GM12878 (cell line): ENCODE data around the gene PSMD8. TPM values are rescaled to one million over a fixed set of nuclear protein-coding genes. Genes with fewer than 3 reads are reported as not detected.

ENCODE experiments used
- ATAC-seq: fragments of 200-7000 bp; cut with Tn5 transposase; 3 replicates; pipeline ENCODE4 v1.9.1; 2020; ENCODE audit warnings: mild to moderate bottlenecking, moderate library complexity
- BruUV-seq: library from RNA; stranded (reverse); fragments of 400-500 nt; replicated peaks from 2 replicates; lab custom pipeline; 2021; lab: Mats Ljungman, UMichigan
- CTCF ChIA-PET: fragments of 300-600 bp; sonication (Branson Sonifier 250); formaldehyde crosslinking; extraction: SDS; loops from one replicate; lab custom pipeline; 2021; ENCODE audit warnings: inconsistent platforms; lab: Yijun Ruan, JAX
- POLR2A ChIA-PET: fragments of 350-600 bp; formaldehyde crosslinking; extraction: SDS; loops from one replicate; lab custom pipeline; 2021; ENCODE audit warnings: inconsistent platforms; lab: Charles Lee
- RAD21 ChIA-PET: fragments of 300-600 bp; sonication (Branson Sonifier 250); formaldehyde crosslinking; loops from one replicate; lab custom pipeline; 2023; ENCODE audit warnings: antibody characterized with exemption; ENCODE audit not compliant: unreplicated experiment; lab: Charles Lee
- SMC1A ChIA-PET: fragments of 300-600 bp; sonication (Branson Sonifier 250); formaldehyde crosslinking; loops from one replicate; lab custom pipeline; 2023; ENCODE audit not compliant: unreplicated experiment, uncharacterized antibody; lab: Charles Lee
- DNase-seq: peaks from one replicate; pipeline ENCODE4 v3.0.0-alpha.2; 2011; ENCODE audit warnings: low read depth, low spot score
- FAIRE-seq: peaks from 3 replicates; lab custom pipeline; 2011; peaks lifted over from hg19 to GRCh38; lab: Jason Lieb, UNC
- H2AFZ ChIP-seq: 2 replicates; pipeline ENCODE4 v1.6.0; 2011; ENCODE audit warnings: low read depth, low read length, control low read depth; ENCODE audit not compliant: control insufficient read depth
- H3K27ac ChIP-seq: 2 replicates; pipeline ENCODE4 v1.5.1; 2011; ENCODE audit warnings: control low read depth; ENCODE audit not compliant: control insufficient read depth, insufficient read depth
- H3K27me3 ChIP-seq, 2 experiments: replicated peaks in 1 of 2; 2 replicates each; pipeline versions ENCODE4 v1.6.0 to v1.6.1; 2011; ENCODE audit warnings: low read length in 1 of 2; ENCODE audit not compliant: control insufficient read depth in 2 of 2, insufficient read depth in 2 of 2
- H3K36me3 ChIP-seq, 2 experiments: 2 replicates each; pipeline ENCODE4 v1.5.1; 2011; ENCODE audit warnings: low read length in 1 of 2; ENCODE audit not compliant: control insufficient read depth in 2 of 2, insufficient read depth in 2 of 2
- H3K4me1 ChIP-seq: 2 replicates; pipeline ENCODE4 v1.6.1; 2011; ENCODE audit warnings: mild to moderate bottlenecking, low read length, moderate library complexity, mixed read lengths; ENCODE audit not compliant: control insufficient read depth, insufficient read depth
- H3K4me2 ChIP-seq: 2 replicates; pipeline ENCODE4 v1.6.0; 2011; ENCODE audit warnings: control low read depth; ENCODE audit not compliant: control insufficient read depth, insufficient read depth
- H3K4me3 ChIP-seq: fragments of 200-600 bp; sonication (generic); 2 replicates; pipeline ENCODE4 v1.5.1; 2016
- H3K79me2 ChIP-seq: 2 replicates; pipeline ENCODE4 v1.6.0; 2011; ENCODE audit warnings: low read length; ENCODE audit not compliant: control insufficient read depth, insufficient read depth
- H3K9ac ChIP-seq: 2 replicates; pipeline ENCODE4 v1.8.0; 2011; ENCODE audit warnings: low read length, control low read depth, mixed read lengths; ENCODE audit not compliant: control insufficient read depth, insufficient read depth
- H3K9me3 ChIP-seq: replicated peaks from 3 replicates; pipeline ENCODE4 v1.5.1; 2011; ENCODE audit warnings: mild to moderate bottlenecking, low read length; ENCODE audit not compliant: control insufficient read depth, insufficient read depth
- H4K20me1 ChIP-seq: 2 replicates; pipeline ENCODE4 v1.6.0; 2011; ENCODE audit not compliant: control insufficient read depth, insufficient read depth
- CBFB ChIP-seq: IDR thresholded peaks from 2 replicates; pipeline ENCODE4 v1.6.1; 2016; ENCODE audit warnings: antibody characterized with exemption, low read depth
- CHD2 ChIP-seq: IDR thresholded peaks from 2 replicates; pipeline ENCODE4 v1.6.1; 2011; ENCODE audit warnings: low read depth, low read length, improper control_type of control experiment, borderline replicate concordance
- CREB1 ChIP-seq: IDR thresholded peaks from 2 replicates; pipeline ENCODE4 v1.6.1; 2012; ENCODE audit warnings: low read depth, mild to moderate bottlenecking, inconsistent platforms
- FOXK2 ChIP-seq: fragments of 450-650 bp; IDR thresholded peaks from 2 replicates; pipeline ENCODE4 v1.6.1; 2017; ENCODE audit warnings: mild to moderate bottlenecking, moderate library complexity
- HDAC6 ChIP-seq: fragments of 200-600 bp; sonication (generic); IDR thresholded peaks from one replicate; pipeline ENCODE4 v1.8.0; 2017; ENCODE audit warnings: antibody characterized with exemption; ENCODE audit not compliant: unreplicated experiment
- HDGF ChIP-seq: fragments of 450-650 bp; IDR thresholded peaks from 2 replicates; pipeline ENCODE4 v1.6.1; 2016; ENCODE audit warnings: antibody characterized with exemption
- IKZF1 ChIP-seq: fragments of 450-650 bp; conservative IDR thresholded peaks from 2 replicates; pipeline ENCODE4 v1.6.1; 2017; ENCODE audit warnings: antibody characterized with exemption, mild to moderate bottlenecking
- IKZF2 ChIP-seq, 2 experiments: fragments of 450-650 bp; IDR thresholded peaks; 2 replicates each; pipeline ENCODE4 v1.6.1; 2017; ENCODE audit warnings: mild to moderate bottlenecking in 2 of 2, moderate library complexity in 2 of 2
- JUNB ChIP-seq: IDR thresholded peaks from 2 replicates; pipeline ENCODE4 v1.6.1; 2016; ENCODE audit warnings: antibody characterized with exemption, mild to moderate bottlenecking
- NFYB ChIP-seq: IDR thresholded peaks from 2 replicates; pipeline ENCODE4 v1.6.1; 2011; ENCODE audit warnings: low read depth, mild to moderate bottlenecking, low read length, improper control_type of control experiment, moderate library complexity; ENCODE audit not compliant: insufficient read depth
- NRF1 ChIP-seq: conservative IDR thresholded peaks from 2 replicates; pipeline ENCODE4 v1.6.1; 2011; ENCODE audit warnings: mild to moderate bottlenecking, low read depth, low read length, improper control_type of control experiment
- POLR2A ChIP-seq: IDR thresholded peaks from 2 replicates; pipeline ENCODE4 v1.6.1; 2011; ENCODE audit warnings: low read depth, mild to moderate bottlenecking, low read length
- POLR2AphosphoS2 ChIP-seq: IDR thresholded peaks from 2 replicates; pipeline ENCODE4 v1.6.1; 2011; ENCODE audit warnings: low read depth, mild to moderate bottlenecking, low read length, improper control_type of control experiment, moderate library complexity
- POLR2AphosphoS5 ChIP-seq: IDR thresholded peaks from 2 replicates; pipeline ENCODE4 v1.6.1; 2011; ENCODE audit warnings: mild to moderate bottlenecking, low read length, inconsistent platforms
- RELA ChIP-seq: fragments of 450-650 bp; IDR thresholded peaks from 2 replicates; pipeline ENCODE4 v1.8.0; 2014; ENCODE audit warnings: borderline replicate concordance; ENCODE audit not compliant: partially characterized antibody
- SRF ChIP-seq, 2 experiments: IDR thresholded peaks; 2 replicates each; pipeline ENCODE4 v1.6.1; 2011; ENCODE audit warnings: low read depth in 2 of 2, low read length in 2 of 2, mild to moderate bottlenecking in 1 of 2, moderate library complexity in 1 of 2
- WGBS: methylation state at CpG from one replicate; pipeline ENCODE4 v1.1.6; 2016; ENCODE audit warnings: low lambda C conversion rate; ENCODE audit not compliant: insufficient replicate concordance, insufficient coverage; ENCODE audit errors: missing lambda C conversion rate; 5-methylcytosine and 5-hydroxymethylcytosine counted together
- in situ Hi-C: fragments of 300-500 bp; cut with MboI; formaldehyde crosslinking; loops from 9 replicates; pipeline ENCODE4 v1.14.3; 2018; ENCODE audit warnings: mixed read lengths
- intact Hi-C: fragments of 100-400 bp; cut with micrococcal nuclease; formaldehyde crosslinking; loops from one replicate; pipeline ENCODE4 v1.14.2; 2022; ENCODE audit not compliant: unreplicated experiment
- polyA plus RNA-seq, 11 experiments: library from polyadenylated mRNA; depleted of rRNA in 4 of 11; unstranded in 6 of 11; stranded (reverse) in 5 of 11; fragments of >200 nt; fragmentation: Nextera tagmentation in 4 of 11; fragmentation: Illumina TruSeq in 1 of 11; extraction: Ambion mirVana in 4 of 11; extraction: Trizol in 1 of 11; gene quantifications; 1 replicate in 1 of 11; 2 replicates in 10 of 11; pipeline versions ENCODE4 v1.2.1 to v1.2.3, GENCODE V29; 2011 to 2016; ENCODE audit warnings: inconsistent platforms in 2 of 11, missing spikeins in 2 of 11, low read depth in 1 of 11
- total RNA-seq, 4 experiments: library from RNA; depleted of rRNA in 3 of 4; stranded (reverse); fragments of >200 nt in 3 of 4; fragmentation: Illumina TruSeq in 1 of 4; extraction: Trizol in 1 of 4; gene quantifications; 2 replicates each; pipeline versions ENCODE4 v1.2.1 to v1.2.3, GENCODE V29; 2013 to 2021
- TF ChIP-seq, protein P1 (sequence below): fragments of 150-350 bp; IDR thresholded peaks from 2 replicates; pipeline ENCODE4 v1.6.1; 2014; ENCODE audit warnings: mild to moderate bottlenecking, low read depth, low read length
- TF ChIP-seq, protein P2 (sequence below): fragments of 450-650 bp; IDR thresholded peaks from 2 replicates; pipeline ENCODE4 v1.6.1; 2017; ENCODE audit warnings: mild to moderate bottlenecking
- TF ChIP-seq, protein P3 (sequence below): IDR thresholded peaks from 2 replicates; pipeline ENCODE4 v1.6.1; 2011; ENCODE audit warnings: borderline replicate concordance, low read depth, mild to moderate bottlenecking, moderate library complexity, mixed read lengths, low read length; ENCODE audit not compliant: insufficient read depth; ENCODE audit errors: extremely low read length

PSMD8 gene
- total and polyA plus RNA-seq, 10 of the 15 experiments (the other 5 are each of a cell fraction or from before 2014, with no cell fraction given), result 81.2 to 409 (median 268) TPM

DNA sequence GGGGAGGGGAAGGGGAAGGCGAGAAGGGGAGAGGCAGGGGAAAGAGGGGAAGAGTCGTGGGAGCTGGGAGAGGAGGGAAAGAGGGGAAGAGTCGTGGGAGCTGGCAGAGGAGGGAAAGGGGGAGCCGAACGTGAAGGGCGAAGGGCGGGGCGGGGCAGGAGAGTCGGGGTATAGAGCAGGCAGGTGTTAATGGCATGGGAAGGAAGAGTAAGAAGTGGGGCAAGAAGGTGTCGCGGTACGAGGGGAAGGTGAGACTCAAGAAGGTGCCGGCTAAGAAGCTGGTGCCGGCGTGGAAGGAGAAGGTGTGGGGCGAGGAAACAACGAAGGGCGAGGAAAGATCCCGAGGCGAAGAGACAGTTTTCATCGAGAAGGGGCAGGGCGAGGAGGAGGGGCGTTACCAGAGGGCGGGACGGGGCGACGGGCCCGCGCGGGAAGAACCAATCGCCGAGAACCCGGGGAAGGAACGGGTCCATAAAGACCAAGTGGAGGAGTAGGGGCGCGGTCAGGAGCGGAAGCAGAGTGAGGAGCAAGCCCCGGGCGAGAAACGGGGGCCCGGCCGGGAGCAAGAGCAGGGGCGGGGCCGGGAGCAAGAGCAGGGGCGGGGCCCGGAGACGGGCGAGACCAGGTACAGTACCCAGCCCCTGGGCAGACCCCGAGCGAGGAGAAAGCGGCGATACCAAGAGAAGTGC, 38.3 kb upstream of the PSMD8 start:
- ChIA-PET POLR2A (interaction anchor here (0.7 to 3.1 kb wide), 4 partner anchors 16 to 434 kb away, joined by 3 to 26 read pairs (median 4); partner anchors contain the start of gene PSMD8), CTCF (interaction anchor here (0.6 to 5.3 kb wide), 17 partner anchors 15 to 595 kb away, joined by 3 to 74 read pairs (median 4); partner anchors contain the start of genes FAM98C, MRPS12, PSMD8 and SARS2), SMC1A (interaction anchor here (0.9 to 3.3 kb wide), 6 partner anchors 38 to 434 kb away, joined by 3 to 21 read pairs (median 6); partner anchors contain the start of genes PSMD8 and SIPA1L3), RAD21 (interaction anchor here (0.6 to 2.1 kb wide), 14 partner anchors 38 to 439 kb away, joined by 3 to 30 read pairs (median 4); partner anchors contain the start of genes FAM98C, GGN, PSMD8 and SIPA1L3)
- no peaks in the 10 kb centered on the region for H3K9me3 ChIP-seq
- ATAC-seq (peak; percentile 90), DNase-seq (peak; percentile 80), FAIRE-seq (peak; percentile 97)
- H3K27ac ChIP-seq, result peak overlapping the region; percentile 91
- peak overlapping the region; percentile 94 for H3K4me2 ChIP-seq
- H3K36me3 ChIP-seq, result no peaks in the 10 kb centered on the region
- H3K79me2 ChIP-seq, result no peaks in the 10 kb centered on the region
- peak overlapping the region; percentile 70 for H3K9ac ChIP-seq
- intact Hi-C loops (loop anchor here (1.0 to 2.0 kb wide), 4 partner anchors 38 to 434 kb away; partner anchors contain the start of gene PSMD8), in situ Hi-C loops (loop anchor here (5.0 kb wide), 1 partner anchor 36 kb away; the partner anchor contains the start of gene PSMD8)
- H3K27me3 ChIP-seq, result no peaks in the 10 kb centered on the region
- no TSS peak for BruUV-seq
- peak overlapping the region; percentile 96 for H2AFZ ChIP-seq
- under 1% methylated on average over 24 of the region's 52 CpGs for WGBS
- peaks cover 3% of the 10 kb centered on the region; the same call in 1 of the 2 replicates for H3K4me1 ChIP-seq
- no peaks in the 10 kb centered on the region for H4K20me1 ChIP-seq
- H3K4me3 ChIP-seq, result peak overlapping the region; percentile 79
- TF ChIP-seq IKZF2 (IDR thresholded peaks at IDR 0.05) (peak; percentile 33 to 41; a peak in 1 of 4 replicates), FOXK2 (0 out of 2 replicates have a peak, but pooled peaks have one; percentile 31), POLR2A (peak; percentile 69; the same call in 1 of the 2 replicates), POLR2AphosphoS5 (0 out of 2 replicates have a peak, but pooled peaks have one; percentile 6), SRF (IDR thresholded peaks at IDR 0.05; ENCODE audit: low read depth in 2 of 2, low read length in 2 of 2) (peak; percentile 14 to 71; a peak in 2 of 4 replicates), CREB1 (peak; percentile 56), HDGF (peak; percentile 98), IKZF1 (0 out of 2 replicates have a peak, but pooled peaks have one; percentile 21), NFYB (peak; percentile 59; the same call in 1 of the 2 replicates), RELA (no peak), NRF1 (no peak), POLR2AphosphoS2 (no peak), JUNB (no peak), CBFB (no peak), HDAC6 (no peak), CHD2 (no peak)
- TF ChIP-seq, protein P1, sequence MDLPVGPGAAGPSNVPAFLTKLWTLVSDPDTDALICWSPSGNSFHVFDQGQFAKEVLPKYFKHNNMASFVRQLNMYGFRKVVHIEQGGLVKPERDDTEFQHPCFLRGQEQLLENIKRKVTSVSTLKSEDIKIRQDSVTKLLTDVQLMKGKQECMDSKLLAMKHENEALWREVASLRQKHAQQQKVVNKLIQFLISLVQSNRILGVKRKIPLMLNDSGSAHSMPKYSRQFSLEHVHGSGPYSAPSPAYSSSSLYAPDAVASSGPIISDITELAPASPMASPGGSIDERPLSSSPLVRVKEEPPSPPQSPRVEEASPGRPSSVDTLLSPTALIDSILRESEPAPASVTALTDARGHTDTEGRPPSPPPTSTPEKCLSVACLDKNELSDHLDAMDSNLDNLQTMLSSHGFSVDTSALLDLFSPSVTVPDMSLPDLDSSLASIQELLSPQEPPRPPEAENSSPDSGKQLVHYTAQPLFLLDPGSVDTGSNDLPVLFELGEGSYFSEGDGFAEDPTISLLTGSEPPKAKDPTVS, result no peak
- TF ChIP-seq, protein P2, sequence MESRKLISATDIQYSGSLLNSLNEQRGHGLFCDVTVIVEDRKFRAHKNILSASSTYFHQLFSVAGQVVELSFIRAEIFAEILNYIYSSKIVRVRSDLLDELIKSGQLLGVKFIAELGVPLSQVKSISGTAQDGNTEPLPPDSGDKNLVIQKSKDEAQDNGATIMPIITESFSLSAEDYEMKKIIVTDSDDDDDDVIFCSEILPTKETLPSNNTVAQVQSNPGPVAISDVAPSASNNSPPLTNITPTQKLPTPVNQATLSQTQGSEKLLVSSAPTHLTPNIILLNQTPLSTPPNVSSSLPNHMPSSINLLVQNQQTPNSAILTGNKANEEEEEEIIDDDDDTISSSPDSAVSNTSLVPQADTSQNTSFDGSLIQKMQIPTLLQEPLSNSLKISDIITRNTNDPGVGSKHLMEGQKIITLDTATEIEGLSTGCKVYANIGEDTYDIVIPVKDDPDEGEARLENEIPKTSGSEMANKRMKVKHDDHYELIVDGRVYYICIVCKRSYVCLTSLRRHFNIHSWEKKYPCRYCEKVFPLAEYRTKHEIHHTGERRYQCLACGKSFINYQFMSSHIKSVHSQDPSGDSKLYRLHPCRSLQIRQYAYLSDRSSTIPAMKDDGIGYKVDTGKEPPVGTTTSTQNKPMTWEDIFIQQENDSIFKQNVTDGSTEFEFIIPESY, result no peak
- TF ChIP-seq, protein P3, sequence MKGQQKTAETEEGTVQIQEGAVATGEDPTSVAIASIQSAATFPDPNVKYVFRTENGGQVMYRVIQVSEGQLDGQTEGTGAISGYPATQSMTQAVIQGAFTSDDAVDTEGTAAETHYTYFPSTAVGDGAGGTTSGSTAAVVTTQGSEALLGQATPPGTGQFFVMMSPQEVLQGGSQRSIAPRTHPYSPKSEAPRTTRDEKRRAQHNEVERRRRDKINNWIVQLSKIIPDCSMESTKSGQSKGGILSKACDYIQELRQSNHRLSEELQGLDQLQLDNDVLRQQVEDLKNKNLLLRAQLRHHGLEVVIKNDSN, result no peak
